ENCODE measurements around the gene ZDHHC12.

- TF ChIP-seq, protein P1, sequence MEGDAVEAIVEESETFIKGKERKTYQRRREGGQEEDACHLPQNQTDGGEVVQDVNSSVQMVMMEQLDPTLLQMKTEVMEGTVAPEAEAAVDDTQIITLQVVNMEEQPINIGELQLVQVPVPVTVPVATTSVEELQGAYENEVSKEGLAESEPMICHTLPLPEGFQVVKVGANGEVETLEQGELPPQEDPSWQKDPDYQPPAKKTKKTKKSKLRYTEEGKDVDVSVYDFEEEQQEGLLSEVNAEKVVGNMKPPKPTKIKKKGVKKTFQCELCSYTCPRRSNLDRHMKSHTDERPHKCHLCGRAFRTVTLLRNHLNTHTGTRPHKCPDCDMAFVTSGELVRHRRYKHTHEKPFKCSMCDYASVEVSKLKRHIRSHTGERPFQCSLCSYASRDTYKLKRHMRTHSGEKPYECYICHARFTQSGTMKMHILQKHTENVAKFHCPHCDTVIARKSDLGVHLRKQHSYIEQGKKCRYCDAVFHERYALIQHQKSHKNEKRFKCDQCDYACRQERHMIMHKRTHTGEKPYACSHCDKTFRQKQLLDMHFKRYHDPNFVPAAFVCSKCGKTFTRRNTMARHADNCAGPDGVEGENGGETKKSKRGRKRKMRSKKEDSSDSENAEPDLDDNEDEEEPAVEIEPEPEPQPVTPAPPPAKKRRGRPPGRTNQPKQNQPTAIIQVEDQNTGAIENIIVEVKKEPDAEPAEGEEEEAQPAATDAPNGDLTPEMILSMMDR (IDR thresholded peaks at IDR 0.05): no peak
- TF ChIP-seq POLR2A (IDR thresholded peaks at IDR 0.05) (peak; percentile 94), POLR2AphosphoS5 (IDR thresholded peaks at IDR 0.05) (peak; percentile 85)
Observed at GRCh38 chr9:128684325-128685199, 39.4 kb downstream of the ZDHHC12 start.

Data from prostate gland (tissue), 2 donors.